GM06990 (cell line): Measurements from ENCODE around the gene SIRT2.
"Not testable (repeated sequence)": the region's sequence is repeated elsewhere in the genome, so short reads cannot be mapped to it uniquely, and the experiment has no call there.

ENCODE experiments used
- DNase-seq: peaks from one replicate; pipeline ENCODE4 v3.0.0-alpha.2; 2011; ENCODE audit not compliant: insufficient read length; ENCODE audit errors: extremely low read depth
- H3K27me3 ChIP-seq: replicated peaks from 2 replicates; pipeline ENCODE4 v1.6.0; 2011; ENCODE audit warnings: low read length; ENCODE audit not compliant: control insufficient read depth, insufficient read depth
- H3K36me3 ChIP-seq: 2 replicates; pipeline ENCODE4 v1.5.1; 2011; ENCODE audit warnings: low read length; ENCODE audit not compliant: control insufficient read depth, insufficient read depth
- H3K4me3 ChIP-seq: replicated peaks from 2 replicates; pipeline ENCODE4 v1.5.1; 2011; ENCODE audit warnings: low read depth, mild to moderate bottlenecking, control low read depth, low read length
- TF ChIP-seq, protein P1 (sequence below): IDR thresholded peaks from 2 replicates; pipeline ENCODE4 v1.5.1; 2011; ENCODE audit warnings: low read length, control low read depth, mild to moderate bottlenecking, inconsistent platforms; ENCODE audit not compliant: insufficient read depth, poor library complexity, severe bottlenecking

SIRT2 gene

GRCh38 chr19:38877781-38878574, 21.4 kb downstream of the SIRT2 start, which contains the start of gene RINL:
Gene RINL, minus strand, starts transcription at chr19:38878275. Its CDS starts 1,533 bp downstream, at chr19:38876742.
- TF ChIP-seq, protein P1, sequence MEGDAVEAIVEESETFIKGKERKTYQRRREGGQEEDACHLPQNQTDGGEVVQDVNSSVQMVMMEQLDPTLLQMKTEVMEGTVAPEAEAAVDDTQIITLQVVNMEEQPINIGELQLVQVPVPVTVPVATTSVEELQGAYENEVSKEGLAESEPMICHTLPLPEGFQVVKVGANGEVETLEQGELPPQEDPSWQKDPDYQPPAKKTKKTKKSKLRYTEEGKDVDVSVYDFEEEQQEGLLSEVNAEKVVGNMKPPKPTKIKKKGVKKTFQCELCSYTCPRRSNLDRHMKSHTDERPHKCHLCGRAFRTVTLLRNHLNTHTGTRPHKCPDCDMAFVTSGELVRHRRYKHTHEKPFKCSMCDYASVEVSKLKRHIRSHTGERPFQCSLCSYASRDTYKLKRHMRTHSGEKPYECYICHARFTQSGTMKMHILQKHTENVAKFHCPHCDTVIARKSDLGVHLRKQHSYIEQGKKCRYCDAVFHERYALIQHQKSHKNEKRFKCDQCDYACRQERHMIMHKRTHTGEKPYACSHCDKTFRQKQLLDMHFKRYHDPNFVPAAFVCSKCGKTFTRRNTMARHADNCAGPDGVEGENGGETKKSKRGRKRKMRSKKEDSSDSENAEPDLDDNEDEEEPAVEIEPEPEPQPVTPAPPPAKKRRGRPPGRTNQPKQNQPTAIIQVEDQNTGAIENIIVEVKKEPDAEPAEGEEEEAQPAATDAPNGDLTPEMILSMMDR, result no peak
- peak; percentile 68 for DNase-seq
- H3K36me3 ChIP-seq, result no peaks in the 10 kb centered on the region; the same call in 1 of the 2 replicates
- peak within 1 kb of the TSS; percentile 72 for H3K4me3 ChIP-seq
- no peaks in the 10 kb centered on the region for H3K27me3 ChIP-seq

DNA sequence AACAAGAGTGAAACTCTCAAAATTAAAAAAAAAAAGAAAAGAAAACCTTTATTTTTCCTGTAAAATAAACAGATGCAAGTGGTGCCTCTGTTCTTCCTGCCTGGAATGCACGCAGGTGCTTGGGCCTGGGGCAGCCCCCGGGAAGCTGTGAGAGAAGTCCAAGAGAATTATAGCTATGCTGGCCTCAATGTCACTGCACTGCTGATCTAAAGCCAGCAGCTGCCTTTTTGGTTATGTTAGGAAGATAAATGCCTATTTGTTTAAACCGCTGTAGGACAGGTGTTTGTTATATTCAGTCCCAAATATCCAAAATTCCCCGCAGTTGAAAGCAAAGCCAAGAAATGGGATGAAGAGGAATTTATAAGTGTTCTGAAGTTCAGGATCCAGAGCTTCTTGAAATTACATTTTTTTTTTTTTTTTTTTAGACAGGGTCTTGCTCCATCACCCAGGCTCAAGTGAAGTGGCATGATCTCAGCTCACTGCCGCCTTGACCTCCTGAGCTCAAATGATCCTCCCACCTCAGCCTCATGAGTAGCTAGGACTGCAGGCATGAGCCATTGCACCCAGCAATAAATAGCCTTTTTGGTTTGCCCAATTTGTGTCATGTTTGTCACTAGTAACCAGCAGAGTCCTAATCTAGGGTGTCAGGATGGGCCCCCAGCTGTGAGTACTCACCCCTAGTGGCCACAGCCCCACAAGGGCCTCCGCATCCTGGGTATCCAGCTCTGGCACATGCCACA, 23.6 kb downstream of the SIRT2 start:
- Histone ChIP-seq H3K36me3 (peaks cover 7% of the 10 kb centered on the region), H3K4me3 (no peak overlapping the region), H3K27me3 (no peaks in the 10 kb centered on the region)
- TF ChIP-seq, protein P1, result no peak
- DNase-seq, result no peak

DNA sequence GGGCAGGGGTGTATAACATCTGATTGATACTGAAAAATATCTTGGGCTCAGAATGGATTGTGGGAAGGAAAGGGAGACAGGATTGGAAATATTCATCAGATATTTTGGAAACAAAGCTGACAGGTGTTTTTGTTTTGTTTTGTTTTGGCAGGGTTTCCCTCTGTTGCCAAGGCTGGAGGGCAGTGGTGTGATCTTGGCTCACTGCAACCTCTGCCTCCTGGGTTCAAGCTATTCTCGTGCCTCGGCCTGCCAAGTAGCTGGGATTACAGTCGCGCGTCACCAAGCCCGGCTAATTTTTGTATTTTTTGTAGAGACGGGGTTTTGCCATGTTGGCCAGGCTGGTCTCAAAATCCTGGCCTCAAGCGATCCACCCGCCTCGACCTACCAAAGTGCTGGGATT, 26.0 kb downstream of the SIRT2 start:
- H3K4me3 ChIP-seq, H3K27me3 ChIP-seq, DNase-seq: not testable (repeated sequence)
- peaks cover 18% of the 10 kb centered on the region for H3K36me3 ChIP-seq

GRCh38 chr19:38870612-38871011, 28.8 kb downstream of the SIRT2 start:
- Histone ChIP-seq H3K36me3 (peaks cover 19% of the 10 kb centered on the region), H3K27me3 (no peaks in the 10 kb centered on the region), H3K4me3 (no peak overlapping the region)
- no peak for DNase-seq
- TF ChIP-seq, protein P1, result no peak

DNA sequence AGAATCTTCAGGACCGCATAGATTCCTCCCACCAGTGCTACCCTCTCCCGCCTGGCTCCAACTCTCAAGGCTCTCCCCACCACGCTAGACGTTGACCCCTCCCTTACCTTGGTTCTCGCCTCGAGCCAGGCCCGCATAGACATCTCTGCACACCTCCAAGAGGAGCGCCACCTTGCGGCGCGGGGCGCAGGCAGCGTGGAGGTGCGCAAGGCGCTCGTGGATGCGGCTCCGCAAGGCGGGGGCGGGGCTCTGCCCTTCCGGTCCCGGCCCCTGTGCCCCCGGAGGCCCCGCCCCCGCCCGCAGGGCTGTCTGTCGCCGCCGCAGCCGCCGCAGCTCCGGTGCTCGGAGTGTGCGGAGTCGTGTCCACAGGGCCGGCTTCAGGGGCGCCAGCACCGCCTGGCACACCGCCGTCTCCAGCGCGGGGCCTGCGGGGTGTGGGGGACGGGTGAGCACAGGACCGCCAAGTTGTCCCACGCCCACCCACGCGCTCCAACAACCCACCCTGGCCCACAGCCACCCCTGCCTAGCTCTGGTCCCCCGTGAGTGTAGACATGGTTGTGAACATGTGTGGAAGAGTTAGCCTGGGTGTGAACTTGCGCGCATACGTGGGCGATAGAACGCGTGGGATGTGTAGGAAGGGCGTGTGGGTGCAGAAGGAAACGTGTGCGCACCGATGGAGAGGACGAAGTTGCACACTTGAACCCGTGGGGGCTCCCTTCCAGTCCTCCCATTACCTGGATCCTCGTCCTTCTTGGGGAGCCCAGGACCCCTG, 29.4 kb downstream of the SIRT2 start:
- H3K4me3 ChIP-seq, result peak overlapping the region; percentile 14
- TF ChIP-seq, protein P1, result peak; percentile 79
- peaks cover 19% of the 10 kb centered on the region for H3K36me3 ChIP-seq
- DNase-seq, result peak; percentile 93
- H3K27me3 ChIP-seq, result no peaks in the 10 kb centered on the region
